ENCODE results near the gene SCGN. TPM values are rescaled to one million over a fixed set of nuclear protein-coding genes. Genes with fewer than 3 reads are reported as not detected.

SCGN gene
- total RNA-seq, 2 experiments from 2014 or later, result not detected

- Mint-ChIP-seq H3K36me3 (ENCODE audit: low read depth) (no peaks in the 10 kb centered on the region), H3K4me1 (ENCODE audit: low read depth) (no peaks in the 10 kb centered on the region), H3K27me3 (peaks cover 24% of the 10 kb centered on the region), H3K27ac (no peak overlapping the region), H3K9me3 (no peaks in the 10 kb centered on the region), H3K4me3 (no peak overlapping the region)
- ATAC-seq (no peak), DNase-seq (no peak)
- ChIA-PET POLR2A (no interaction called here), CTCF (interaction anchor here (0.8 to 1.9 kb wide), 3 partner anchors 10 to 282 kb away, joined by 3 to 8 read pairs (median 3); no protein-coding TSS in a partner anchor)
- no peak for TF ChIP-seq CTCF (IDR thresholded peaks at IDR 0.05)
- intact Hi-C loops (cut with micrococcal nuclease), result no loop called here
These were observed 78.9 kb downstream of the SCGN start for GRCh38 chr6:25730907-25731306.

- no peak for TF ChIP-seq CTCF (IDR thresholded peaks at IDR 0.05)
- H3K36me3 Mint-ChIP-seq (ENCODE audit: low read depth), result no peaks in the 10 kb centered on the region
- peaks cover 29% of the 10 kb centered on the region for H3K27me3 Mint-ChIP-seq
- POLR2A ChIA-PET, result no interaction called here
- intact Hi-C loops (cut with micrococcal nuclease), result no loop called here
- H3K4me1 Mint-ChIP-seq (ENCODE audit: low read depth), result no peaks in the 10 kb centered on the region
- ATAC-seq (no peak), DNase-seq (no peak)
- H3K27ac Mint-ChIP-seq, result no peak overlapping the region
- H3K9me3 Mint-ChIP-seq, result peaks cover 3% of the 10 kb centered on the region
- H3K4me3 Mint-ChIP-seq, result no peak overlapping the region
- CTCF ChIA-PET, result interaction anchor here (0.8 to 1.9 kb wide), 3 partner anchors 11 to 272 kb away, joined by 3 to 8 read pairs (median 3); no protein-coding TSS in a partner anchor
These were observed 79.7 kb downstream of the SCGN start for GRCh38 chr6:25731721-25732120.

- CTCF ChIA-PET, result interaction anchor here (0.9 to 3.3 kb wide), 3 partner anchors 12 to 271 kb away, joined by 3 to 19 read pairs (median 8); no protein-coding TSS in a partner anchor
- Mint-ChIP-seq H3K36me3 (ENCODE audit: low read depth) (no peaks in the 10 kb centered on the region), H3K27ac (no peak overlapping the region), H3K4me1 (ENCODE audit: low read depth) (no peaks in the 10 kb centered on the region), H3K4me3 (no peak overlapping the region), H3K27me3 (peaks cover 30% of the 10 kb centered on the region), H3K9me3 (peaks cover 3% of the 10 kb centered on the region)
- no peak for TF ChIP-seq CTCF (IDR thresholded peaks at IDR 0.05)
- POLR2A ChIA-PET, result no interaction called here
- DNase-seq (no peak), ATAC-seq (no peak)
- intact Hi-C loops (cut with micrococcal nuclease), result no loop called here
These were observed 80.6 kb downstream of the SCGN start for GRCh38 chr6:25732468-25733198.

- intact Hi-C loops (cut with micrococcal nuclease), result no loop called here
- no peaks in the 10 kb centered on the region for H3K4me1 Mint-ChIP-seq (ENCODE audit: low read depth)
- H3K9me3 Mint-ChIP-seq, result peaks cover 3% of the 10 kb centered on the region
- ATAC-seq (no peak), DNase-seq (no peak)
- no peak overlapping the region for H3K27ac Mint-ChIP-seq
- peaks cover 27% of the 10 kb centered on the region for H3K27me3 Mint-ChIP-seq
- no peaks in the 10 kb centered on the region for H3K36me3 Mint-ChIP-seq (ENCODE audit: low read depth)
- POLR2A ChIA-PET, result no interaction called here
- CTCF ChIA-PET, result interaction anchor here (1.5 to 3.3 kb wide), 2 partner anchors 16 to 19 kb away, joined by 3 to 19 read pairs; no protein-coding TSS in a partner anchor
- no peak overlapping the region for H3K4me3 Mint-ChIP-seq
- TF ChIP-seq CTCF (IDR thresholded peaks at IDR 0.05), result no peak
These were observed 83.2 kb downstream of the SCGN start for GRCh38 chr6:25735261-25735660.

- H3K27ac Mint-ChIP-seq, result no peak overlapping the region
- no peaks in the 10 kb centered on the region for H3K4me1 Mint-ChIP-seq (ENCODE audit: low read depth)
- intact Hi-C loops (cut with micrococcal nuclease), result no loop called here
- no peaks in the 10 kb centered on the region for H3K27me3 Mint-ChIP-seq
- POLR2A ChIA-PET, result no interaction called here
- no peak for DNase-seq
- CTCF ChIA-PET, result interaction anchor here (1.3 kb wide), 1 partner anchor 478 kb away, joined by 3 read pairs; no protein-coding TSS in a partner anchor
- TF ChIP-seq CTCF (IDR thresholded peaks at IDR 0.05), result no peak
- no peaks in the 10 kb centered on the region for H3K36me3 Mint-ChIP-seq (ENCODE audit: low read depth)
- ATAC-seq, result no peak
- peaks cover 2% of the 10 kb centered on the region for H3K9me3 Mint-ChIP-seq
- H3K4me3 Mint-ChIP-seq, result no peak overlapping the region
These were observed 91.9 kb downstream of the SCGN start for GRCh38 chr6:25743868-25744267.
